ENCODE measurements around the gene NAA35. TPM values are rescaled to one million over a fixed set of nuclear protein-coding genes. Genes with fewer than 3 reads are reported as not detected.

NAA35 gene
- total RNA-seq, result 22.6 and 28.0 TPM in 2 replicates

DNA sequence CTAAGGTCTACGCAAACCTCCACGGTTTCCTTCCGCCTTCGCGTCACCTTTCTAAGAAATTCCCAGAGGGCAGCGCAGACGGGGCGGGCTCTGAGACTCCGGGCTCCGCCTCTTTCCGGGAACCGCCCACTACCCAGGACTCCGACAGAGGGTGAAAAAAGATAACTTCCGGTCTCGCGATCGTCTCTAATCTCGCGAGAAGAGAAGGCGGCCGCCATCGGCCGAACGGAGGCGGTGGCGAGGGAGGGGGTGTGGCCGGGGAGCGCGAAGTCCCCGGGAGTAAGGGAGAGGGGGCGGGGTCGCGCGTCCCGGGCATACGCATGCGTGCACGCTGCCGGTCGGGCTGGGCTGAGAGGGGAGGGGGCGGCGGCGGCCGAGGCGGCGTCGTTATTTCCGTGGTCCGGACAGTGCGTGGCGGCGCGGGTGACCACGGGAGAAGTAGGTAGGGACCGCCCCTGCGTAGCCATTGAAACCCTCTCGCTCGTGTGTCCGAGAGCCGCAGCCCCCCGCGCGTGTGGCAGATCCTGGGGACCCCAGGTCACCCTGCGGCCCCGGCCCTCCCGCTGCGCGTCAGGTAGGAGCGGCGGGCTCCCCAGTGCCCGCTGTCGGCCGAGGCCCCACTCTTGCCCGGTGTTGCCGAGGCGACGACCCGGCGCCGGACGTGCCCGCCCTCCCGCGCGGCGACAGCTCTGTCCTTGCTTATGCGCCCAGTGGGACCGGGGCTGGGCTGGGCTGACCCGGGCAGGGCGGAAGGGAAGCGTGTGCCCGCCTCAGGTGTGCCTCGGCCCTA is at the start of gene NAA35:
NAA35 (plus strand) TSS at position 315 of the 790 bp plus-strand sequence. CDS start 1,014 bp downstream, outside the sequence.

Other genes with a start within 250 kb of the NAA35 start
- gene AGTPBP1, start 199.2 kb upstream of the NAA35 start, total RNA-seq, result 18.5 and 23.9 TPM in 2 replicates
- 16.2 and 22.9 TPM in 2 replicates for gene GOLM1, start 158.4 kb downstream of the NAA35 start, total RNA-seq